Neural cell (in vitro differentiated cells): ENCODE measurements around the gene SLC17A5. TPM values are rescaled to one million over a fixed set of nuclear protein-coding genes. Genes with fewer than 3 reads are reported as not detected.

ENCODE experiments used
- H2AFZ ChIP-seq: fragments of 200-600, 300-800 bp; sonication (generic), shearing (Covaris generic); 2 replicates; pipeline ENCODE4 v1.6.0; 2014; ENCODE audit warnings: low read depth, mild to moderate bottlenecking, antibody characterized with exemption, low read length, moderate library complexity
- H3F3A ChIP-seq: fragments of 200-600 bp; shearing (Covaris generic); 2 replicates; pipeline ENCODE4 v1.6.1; 2016; ENCODE audit warnings: mild to moderate bottlenecking, moderate library complexity, mixed read lengths, antibody characterized with exemption, low read length; ENCODE audit not compliant: insufficient read depth, poor library complexity, severe bottlenecking
- H3K27ac ChIP-seq: fragments of 200-600, 300-800 bp; sonication (generic), shearing (Covaris generic); 2 replicates; pipeline ENCODE4 v1.5.1; 2014; ENCODE audit warnings: mild to moderate bottlenecking, low read length, moderate library complexity
- H3K27me3 ChIP-seq: fragments of 300-800, 200-600 bp; sonication (generic), shearing (Covaris generic); 2 replicates; pipeline ENCODE4 v1.6.0; 2014; ENCODE audit warnings: mild to moderate bottlenecking, low read depth, low read length, moderate library complexity; ENCODE audit not compliant: insufficient read depth
- H3K36me3 ChIP-seq: fragments of 300-800, 200-600 bp; sonication (generic), shearing (Covaris generic); 2 replicates; pipeline ENCODE4 v1.5.1; 2014; ENCODE audit warnings: mild to moderate bottlenecking, antibody characterized with exemption, low read length, moderate library complexity; ENCODE audit not compliant: insufficient read depth
- H3K4me2 ChIP-seq: fragments of 300-800, 200-600 bp; sonication (generic), shearing (Covaris generic); 2 replicates; pipeline ENCODE4 v1.6.0; 2014; ENCODE audit warnings: mild to moderate bottlenecking, low read length
- H3K4me3 ChIP-seq: fragments of 300-800, 200-600 bp; sonication (generic), shearing (Covaris generic); 2 replicates; pipeline ENCODE4 v1.5.1; 2014; ENCODE audit warnings: mild to moderate bottlenecking, low read length, moderate library complexity
- H3K79me2 ChIP-seq: fragments of 200-600 bp; shearing (Covaris generic); replicated peaks from 2 replicates; pipeline ENCODE4 v1.6.0; 2014; ENCODE audit warnings: mild to moderate bottlenecking, low read length, moderate library complexity; ENCODE audit not compliant: insufficient read depth
- H3K9ac ChIP-seq: fragments of 300-800, 200-600 bp; sonication (generic), shearing (Covaris generic); 2 replicates; pipeline ENCODE4 v1.6.1; 2016; ENCODE audit warnings: mild to moderate bottlenecking, low read length, mixed read lengths
- H3K9me2 ChIP-seq: fragments of 200-600 bp; shearing (Covaris generic); 2 replicates; pipeline ENCODE4 v1.6.1; 2016; ENCODE audit warnings: mild to moderate bottlenecking, low read length, mixed read lengths; ENCODE audit not compliant: insufficient read depth
- H3K9me3 ChIP-seq: fragments of 200-600, 300-800 bp; sonication (generic), shearing (Covaris generic); 2 replicates; pipeline ENCODE4 v1.6.1; 2016; ENCODE audit warnings: mild to moderate bottlenecking, mixed run types, low read length, moderate library complexity, mixed read lengths
- H4K20me1 ChIP-seq: fragments of 200-600 bp; shearing (Covaris generic); 2 replicates; pipeline ENCODE4 v1.6.1; 2016; ENCODE audit warnings: mild to moderate bottlenecking, mixed run types; ENCODE audit not compliant: insufficient read depth
- EP300 ChIP-seq: fragments of 450-650 bp; conservative IDR thresholded peaks from 2 replicates; pipeline ENCODE4 v1.6.1; 2014; ENCODE audit warnings: antibody characterized with exemption, mild to moderate bottlenecking, moderate library complexity; ENCODE audit not compliant: poor library complexity, severe bottlenecking
- EZH2 ChIP-seq: fragments of 200-600, 300-800 bp; shearing (Covaris generic), sonication (generic); IDR thresholded peaks from 2 replicates; pipeline ENCODE4 v1.6.1; 2014; ENCODE audit warnings: antibody characterized with exemption, low read length, borderline replicate concordance, mild to moderate bottlenecking; ENCODE audit not compliant: insufficient read depth, poor library complexity, severe bottlenecking
- MXI1 ChIP-seq: fragments of 450-650 bp; conservative IDR thresholded peaks from 2 replicates; pipeline ENCODE4 v1.6.1; 2014; ENCODE audit warnings: antibody characterized with exemption, mild to moderate bottlenecking; ENCODE audit not compliant: poor library complexity, severe bottlenecking
- POLR2AphosphoS5 ChIP-seq: IDR thresholded peaks from 2 replicates; pipeline ENCODE4 v1.6.1; 2012
- RAD21 ChIP-seq: fragments of 450-650 bp; conservative IDR thresholded peaks from 2 replicates; pipeline ENCODE4 v1.6.1; 2014; ENCODE audit warnings: antibody characterized with exemption, mild to moderate bottlenecking, moderate library complexity
- SMC3 ChIP-seq: fragments of 450-650 bp; conservative IDR thresholded peaks from 2 replicates; pipeline ENCODE4 v1.6.1; 2014; ENCODE audit warnings: antibody characterized with exemption, mild to moderate bottlenecking, moderate library complexity; ENCODE audit not compliant: poor library complexity
- TAF1 ChIP-seq: IDR thresholded peaks from 2 replicates; pipeline ENCODE4 v1.6.1; 2012; ENCODE audit warnings: low read depth
- polyA plus RNA-seq: library from polyadenylated mRNA; depleted of rRNA; stranded (reverse); fragments of >200 nt; gene quantifications from 2 replicates; pipeline ENCODE4 v1.2.3, GENCODE V29; 2014
- TF ChIP-seq, protein P1 (sequence below): fragments of 450-650 bp; IDR thresholded peaks from 2 replicates; pipeline ENCODE4 v1.5.1; 2014; ENCODE audit warnings: antibody characterized with exemption, mild to moderate bottlenecking, moderate library complexity; ENCODE audit not compliant: poor library complexity, severe bottlenecking
- TF ChIP-seq, protein P2 (sequence below): IDR thresholded peaks from 2 replicates; pipeline ENCODE4 v1.6.1; 2012; ENCODE audit warnings: borderline replicate concordance

The SLC17A5 gene
- polyA plus RNA-seq, 1 donor from 2014 or later = 12.3 TPM

DNA sequence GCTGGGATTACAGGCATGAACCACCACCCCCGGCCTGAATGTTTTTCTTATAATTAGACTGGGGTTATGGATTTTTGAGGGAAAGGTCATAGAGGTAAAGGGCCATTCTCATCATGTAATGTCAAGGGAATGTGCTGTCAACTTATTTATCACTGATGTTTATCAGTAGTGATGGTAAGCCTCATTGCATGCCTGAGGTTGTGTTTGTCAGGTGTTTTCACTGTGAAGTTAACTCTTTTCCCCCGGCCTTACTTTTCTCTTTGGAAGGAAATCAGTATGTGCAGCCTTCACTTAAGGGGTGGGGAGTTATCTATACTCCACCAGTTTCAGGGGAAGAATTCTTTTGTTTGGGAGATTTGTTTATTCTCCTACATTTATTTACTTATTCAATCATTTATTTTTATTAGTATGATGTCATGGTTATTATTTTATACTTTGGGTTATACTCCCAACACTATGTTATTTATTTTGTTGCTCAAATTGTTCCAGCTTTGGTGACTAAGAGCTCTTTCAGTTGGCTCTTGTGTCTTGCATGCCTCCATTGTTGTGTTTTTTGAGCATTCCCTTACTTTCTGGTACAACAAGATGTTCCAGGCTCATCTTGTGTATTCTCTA lies 2.8 kb upstream of the SLC17A5 start:
- H3F3A ChIP-seq = no peaks in the 10 kb centered on the region
- H3K27ac ChIP-seq = no peak overlapping the region
- TF ChIP-seq, protein P1, sequence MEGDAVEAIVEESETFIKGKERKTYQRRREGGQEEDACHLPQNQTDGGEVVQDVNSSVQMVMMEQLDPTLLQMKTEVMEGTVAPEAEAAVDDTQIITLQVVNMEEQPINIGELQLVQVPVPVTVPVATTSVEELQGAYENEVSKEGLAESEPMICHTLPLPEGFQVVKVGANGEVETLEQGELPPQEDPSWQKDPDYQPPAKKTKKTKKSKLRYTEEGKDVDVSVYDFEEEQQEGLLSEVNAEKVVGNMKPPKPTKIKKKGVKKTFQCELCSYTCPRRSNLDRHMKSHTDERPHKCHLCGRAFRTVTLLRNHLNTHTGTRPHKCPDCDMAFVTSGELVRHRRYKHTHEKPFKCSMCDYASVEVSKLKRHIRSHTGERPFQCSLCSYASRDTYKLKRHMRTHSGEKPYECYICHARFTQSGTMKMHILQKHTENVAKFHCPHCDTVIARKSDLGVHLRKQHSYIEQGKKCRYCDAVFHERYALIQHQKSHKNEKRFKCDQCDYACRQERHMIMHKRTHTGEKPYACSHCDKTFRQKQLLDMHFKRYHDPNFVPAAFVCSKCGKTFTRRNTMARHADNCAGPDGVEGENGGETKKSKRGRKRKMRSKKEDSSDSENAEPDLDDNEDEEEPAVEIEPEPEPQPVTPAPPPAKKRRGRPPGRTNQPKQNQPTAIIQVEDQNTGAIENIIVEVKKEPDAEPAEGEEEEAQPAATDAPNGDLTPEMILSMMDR = no peak
- TF ChIP-seq EZH2 = no peak
- TF ChIP-seq POLR2AphosphoS5 = no peak
- no peak for TF ChIP-seq SMC3
- TF ChIP-seq RAD21 = no peak
- TF ChIP-seq, protein P2, sequence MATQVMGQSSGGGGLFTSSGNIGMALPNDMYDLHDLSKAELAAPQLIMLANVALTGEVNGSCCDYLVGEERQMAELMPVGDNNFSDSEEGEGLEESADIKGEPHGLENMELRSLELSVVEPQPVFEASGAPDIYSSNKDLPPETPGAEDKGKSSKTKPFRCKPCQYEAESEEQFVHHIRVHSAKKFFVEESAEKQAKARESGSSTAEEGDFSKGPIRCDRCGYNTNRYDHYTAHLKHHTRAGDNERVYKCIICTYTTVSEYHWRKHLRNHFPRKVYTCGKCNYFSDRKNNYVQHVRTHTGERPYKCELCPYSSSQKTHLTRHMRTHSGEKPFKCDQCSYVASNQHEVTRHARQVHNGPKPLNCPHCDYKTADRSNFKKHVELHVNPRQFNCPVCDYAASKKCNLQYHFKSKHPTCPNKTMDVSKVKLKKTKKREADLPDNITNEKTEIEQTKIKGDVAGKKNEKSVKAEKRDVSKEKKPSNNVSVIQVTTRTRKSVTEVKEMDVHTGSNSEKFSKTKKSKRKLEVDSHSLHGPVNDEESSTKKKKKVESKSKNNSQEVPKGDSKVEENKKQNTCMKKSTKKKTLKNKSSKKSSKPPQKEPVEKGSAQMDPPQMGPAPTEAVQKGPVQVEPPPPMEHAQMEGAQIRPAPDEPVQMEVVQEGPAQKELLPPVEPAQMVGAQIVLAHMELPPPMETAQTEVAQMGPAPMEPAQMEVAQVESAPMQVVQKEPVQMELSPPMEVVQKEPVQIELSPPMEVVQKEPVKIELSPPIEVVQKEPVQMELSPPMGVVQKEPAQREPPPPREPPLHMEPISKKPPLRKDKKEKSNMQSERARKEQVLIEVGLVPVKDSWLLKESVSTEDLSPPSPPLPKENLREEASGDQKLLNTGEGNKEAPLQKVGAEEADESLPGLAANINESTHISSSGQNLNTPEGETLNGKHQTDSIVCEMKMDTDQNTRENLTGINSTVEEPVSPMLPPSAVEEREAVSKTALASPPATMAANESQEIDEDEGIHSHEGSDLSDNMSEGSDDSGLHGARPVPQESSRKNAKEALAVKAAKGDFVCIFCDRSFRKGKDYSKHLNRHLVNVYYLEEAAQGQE = no peak
- TF ChIP-seq TAF1 = no peak
- no peak for TF ChIP-seq MXI1
- no peak for TF ChIP-seq EP300
- no peaks in the 10 kb centered on the region for H3K27me3 ChIP-seq
- no peaks in the 10 kb centered on the region for H4K20me1 ChIP-seq
- H3K4me3 ChIP-seq = no peak overlapping the region
- no peak overlapping the region for H3K4me2 ChIP-seq
- no peaks in the 10 kb centered on the region for H3K36me3 ChIP-seq
- H3K9me2 ChIP-seq = no peaks in the 10 kb centered on the region
- H2AFZ ChIP-seq = no peak overlapping the region
- no peaks in the 10 kb centered on the region for H3K9me3 ChIP-seq
- H3K9ac ChIP-seq = no peak overlapping the region
- H3K79me2 ChIP-seq = no peaks in the 10 kb centered on the region

DNA sequence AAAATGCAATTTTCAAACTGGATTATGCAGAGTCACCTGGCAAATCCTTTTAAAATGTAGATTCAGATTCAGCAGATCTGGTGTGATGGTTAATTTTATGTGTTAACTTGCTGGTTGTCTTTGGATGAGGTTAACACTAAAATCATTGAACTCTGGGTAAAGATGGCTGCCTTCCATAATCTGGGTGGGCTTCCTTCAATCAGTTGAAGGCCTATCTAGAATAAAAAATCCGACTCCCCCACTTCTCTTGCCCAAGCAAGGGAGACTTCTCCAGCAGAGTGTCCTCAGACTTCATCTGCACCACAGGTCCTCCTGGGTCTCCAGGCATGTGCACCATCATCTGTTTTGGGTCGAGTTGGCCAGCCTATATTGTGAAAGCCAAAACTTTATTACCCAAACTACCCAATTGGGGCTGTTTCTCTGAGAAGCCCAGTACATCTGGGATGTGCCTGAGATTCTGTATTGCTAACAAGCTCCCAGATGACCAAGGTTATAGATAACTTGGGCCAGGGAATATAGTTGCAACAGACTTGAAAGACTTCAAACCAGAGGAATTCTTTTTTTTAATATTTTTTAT lies 1.6 kb upstream of the SLC17A5 start:
- Histone ChIP-seq H4K20me1 (no peaks in the 10 kb centered on the region), H3F3A (no peaks in the 10 kb centered on the region), H2AFZ (no peak overlapping the region), H3K27ac (no peak overlapping the region), H3K27me3 (no peaks in the 10 kb centered on the region), H3K9me2 (no peaks in the 10 kb centered on the region), H3K4me2 (no peak overlapping the region), H3K4me3 (no peak overlapping the region), H3K9ac (no peak overlapping the region), H3K9me3 (no peaks in the 10 kb centered on the region), H3K36me3 (no peaks in the 10 kb centered on the region), H3K79me2 (no peaks in the 10 kb centered on the region)
- TF ChIP-seq RAD21 = no peak
